ENCODE results near the gene THSD4. TPM values are rescaled to one million over a fixed set of nuclear protein-coding genes. Genes with fewer than 3 reads are reported as not detected.
"Not testable (repeated sequence)": the region's sequence is repeated elsewhere in the genome, so short reads cannot be mapped to it uniquely, and the experiment has no call there.

THSD4 gene
- total and polyA plus RNA-seq, 3 experiments from 2014 or later = not detected

GRCh38 chr15:71366522-71366921, 251.3 kb downstream of the THSD4 start:
- no peaks in the 10 kb centered on the region for H3K36me3 ChIP-seq (ENCODE audit: insufficient read depth, low read length)
- ChIA-PET POLR2A (no interaction called here), CTCF (no interaction called here)
- Mint-ChIP-seq H3K36me3 (peaks cover 0 to 6% (median 0%) of the 10 kb centered on the region in 3 donors), H3K4me1 (no peaks in the 10 kb centered on the region), H3K27ac (peak overlapping the region in 1 of 8 donors; percentile 24), H3K9me3 (peaks cover 3 to 21% (median 10%) of the 10 kb centered on the region in 5 donors), H3K4me3 (no peak overlapping the region), H3K27me3 (peaks cover 3 to 8% of the 10 kb centered on the region in 2 donors)
- DNase-seq = no peak
- H3K9me3 ChIP-seq (ENCODE audit: low read length) = no peaks in the 10 kb centered on the region
- H3K4me3 ChIP-seq (ENCODE audit: low read length) = no peak overlapping the region
- H3K27ac ChIP-seq (ENCODE audit: low read depth, low read length) = no peak overlapping the region
- no peaks in the 10 kb centered on the region for H3K27me3 ChIP-seq (ENCODE audit: insufficient read depth, low read length, poor library complexity, severe bottlenecking)
- no peaks in the 10 kb centered on the region for H3K4me1 ChIP-seq (ENCODE audit: insufficient read depth, low read length)

GRCh38 chr15:71366926-71367325, 251.7 kb downstream of the THSD4 start:
- peaks cover 0 to 6% (median 0%) of the 10 kb centered on the region in 3 donors for H3K36me3 Mint-ChIP-seq

GRCh38 chr15:71367737-71368136, 252.5 kb downstream of the THSD4 start:
- H3K27ac Mint-ChIP-seq; H3K4me1 ChIP-seq (ENCODE audit: insufficient read depth, low read length); H3K27me3 ChIP-seq (ENCODE audit: insufficient read depth, low read length, poor library complexity, severe bottlenecking); CTCF ChIA-PET; H3K9me3 ChIP-seq (ENCODE audit: low read length); H3K4me3 Mint-ChIP-seq; H3K36me3 ChIP-seq (ENCODE audit: insufficient read depth, low read length); H3K4me3 ChIP-seq (ENCODE audit: low read length); H3K27me3 Mint-ChIP-seq; H3K4me1 Mint-ChIP-seq; H3K36me3 Mint-ChIP-seq; POLR2A ChIA-PET; DNase-seq; H3K27ac ChIP-seq (ENCODE audit: low read depth, low read length): not testable (repeated sequence)
- peaks cover 3 to 29% (median 13%) of the 10 kb centered on the region in 5 donors for H3K9me3 Mint-ChIP-seq

More at GRCh38 chr15:71366926-71367325, 251.7 kb downstream of the THSD4 start:
- Mint-ChIP-seq H3K4me3 (no peak overlapping the region), H3K27ac (peak overlapping the region in 1 of 8 donors; percentile 24), H3K27me3 (peaks cover 3 to 8% of the 10 kb centered on the region in 2 donors), H3K9me3 (peaks cover 3 to 24% (median 12%) of the 10 kb centered on the region in 5 donors), H3K4me1 (peaks cover 0 to 3% (median 0%) of the 10 kb centered on the region in 3 donors)
- H3K27ac ChIP-seq (ENCODE audit: low read depth, low read length) = no peak overlapping the region
- H3K36me3 ChIP-seq (ENCODE audit: insufficient read depth, low read length) = no peaks in the 10 kb centered on the region
- ChIA-PET CTCF (no interaction called here), POLR2A (no interaction called here)
- no peaks in the 10 kb centered on the region for H3K9me3 ChIP-seq (ENCODE audit: low read length)
- no peaks in the 10 kb centered on the region for H3K27me3 ChIP-seq (ENCODE audit: insufficient read depth, low read length, poor library complexity, severe bottlenecking)
- H3K4me3 ChIP-seq (ENCODE audit: low read length) = no peak overlapping the region
- H3K4me1 ChIP-seq (ENCODE audit: insufficient read depth, low read length) = no peaks in the 10 kb centered on the region
- DNase-seq = no peak

- H3K27me3 Mint-ChIP-seq = peaks cover 3 to 21% of the 10 kb centered on the region in 2 donors
- H3K9me3 ChIP-seq (ENCODE audit: low read length); H3K36me3 ChIP-seq (ENCODE audit: insufficient read depth, low read length); H3K27ac ChIP-seq (ENCODE audit: low read depth, low read length); H3K36me3 Mint-ChIP-seq; H3K4me3 ChIP-seq (ENCODE audit: low read length); POLR2A ChIA-PET; CTCF ChIA-PET; H3K27me3 ChIP-seq (ENCODE audit: insufficient read depth, low read length, poor library complexity, severe bottlenecking): not testable (repeated sequence)
- H3K4me3 Mint-ChIP-seq = peak overlapping the region; percentile 34 to 67 (median 49)
- H3K27ac Mint-ChIP-seq = peak overlapping the region; percentile 36 to 86 (median 67)
- H3K4me1 ChIP-seq (ENCODE audit: insufficient read depth, low read length) = peaks cover 22% of the 10 kb centered on the region
- peaks cover 24 to 44% (median 35%) of the 10 kb centered on the region in 3 donors for H3K4me1 Mint-ChIP-seq
- H3K9me3 Mint-ChIP-seq = peaks cover 3 to 28% (median 19%) of the 10 kb centered on the region in 5 donors
- peak in 3 of 5 donors; percentile 24 to 46 (median 27) for DNase-seq
Measured at GRCh38 chr15:71372769-71373168, 257.5 kb downstream of the THSD4 start.

- no peak overlapping the region for H3K4me3 Mint-ChIP-seq
- H3K27ac ChIP-seq (ENCODE audit: low read depth, low read length) = no peak overlapping the region
- peaks cover 9% of the 10 kb centered on the region for H3K9me3 ChIP-seq (ENCODE audit: low read length)
- ChIA-PET POLR2A (no interaction called here), CTCF (no interaction called here)
- no peaks in the 10 kb centered on the region for H3K27me3 ChIP-seq (ENCODE audit: insufficient read depth, low read length, poor library complexity, severe bottlenecking)
- no peak overlapping the region for H3K4me3 ChIP-seq (ENCODE audit: low read length)
- peaks cover 3 to 24% of the 10 kb centered on the region in 2 donors for H3K27me3 Mint-ChIP-seq
- no peaks in the 10 kb centered on the region for H3K36me3 ChIP-seq (ENCODE audit: insufficient read depth, low read length)
- peaks cover 22% of the 10 kb centered on the region for H3K4me1 ChIP-seq (ENCODE audit: insufficient read depth, low read length)
- DNase-seq = no peak
- H3K36me3 Mint-ChIP-seq = peaks cover 0 to 6% (median 3%) of the 10 kb centered on the region in 3 donors
- peaks cover 24 to 44% (median 35%) of the 10 kb centered on the region in 3 donors for H3K4me1 Mint-ChIP-seq
- peaks cover 3 to 28% (median 19%) of the 10 kb centered on the region in 5 donors for H3K9me3 Mint-ChIP-seq
- peak overlapping the region in 2 of 8 donors; percentile 7 to 86 for H3K27ac Mint-ChIP-seq
Measured at GRCh38 chr15:71373917-71374316, 258.6 kb downstream of the THSD4 start.

- Histone ChIP-seq H3K27me3 (ENCODE audit: insufficient read depth, low read length, poor library complexity, severe bottlenecking) (no peaks in the 10 kb centered on the region), H3K9me3 (ENCODE audit: low read length) (peaks cover 9% of the 10 kb centered on the region), H3K4me3 (ENCODE audit: low read length) (no peak overlapping the region), H3K27ac (ENCODE audit: low read depth, low read length) (no peak overlapping the region), H3K36me3 (ENCODE audit: insufficient read depth, low read length) (no peaks in the 10 kb centered on the region), H3K4me1 (ENCODE audit: insufficient read depth, low read length) (peaks cover 22% of the 10 kb centered on the region)
- Mint-ChIP-seq H3K36me3 (peaks cover 0 to 5% (median 3%) of the 10 kb centered on the region in 3 donors), H3K27me3 (peaks cover 5 to 24% of the 10 kb centered on the region in 2 donors), H3K4me1 (peaks cover 24 to 44% (median 35%) of the 10 kb centered on the region in 3 donors), H3K4me3 (peak overlapping the region in 1 of 7 donors; percentile 15), H3K27ac (no peak overlapping the region), H3K9me3 (peaks cover 3 to 25% (median 19%) of the 10 kb centered on the region in 5 donors)
- DNase-seq = no peak
- CTCF ChIA-PET = no interaction called here
- POLR2A ChIA-PET = no interaction called here
Measured at GRCh38 chr15:71374607-71375352, 259.5 kb downstream of the THSD4 start.

GRCh38 chr15:71375934-71376333, 260.7 kb downstream of the THSD4 start:
- DNase-seq = no peak
- no peaks in the 10 kb centered on the region for H3K36me3 ChIP-seq (ENCODE audit: insufficient read depth, low read length)
- no peaks in the 10 kb centered on the region for H3K27me3 ChIP-seq (ENCODE audit: insufficient read depth, low read length, poor library complexity, severe bottlenecking)
- ChIA-PET CTCF (no interaction called here), POLR2A (no interaction called here)
- peaks cover 22% of the 10 kb centered on the region for H3K4me1 ChIP-seq (ENCODE audit: insufficient read depth, low read length)
- peaks cover 5 to 24% of the 10 kb centered on the region in 2 donors for H3K27me3 Mint-ChIP-seq
- peaks cover 0 to 14% (median 13%) of the 10 kb centered on the region in 5 donors for H3K9me3 Mint-ChIP-seq
- H3K9me3 ChIP-seq (ENCODE audit: low read length) = peaks cover 9% of the 10 kb centered on the region
- peaks cover 0 to 3% (median 0%) of the 10 kb centered on the region in 3 donors for H3K36me3 Mint-ChIP-seq
- H3K4me3 ChIP-seq (ENCODE audit: low read length) = no peak overlapping the region
- H3K4me3 Mint-ChIP-seq = no peak overlapping the region
- H3K27ac ChIP-seq (ENCODE audit: low read depth, low read length) = no peak overlapping the region
- peaks cover 24 to 44% (median 35%) of the 10 kb centered on the region in 3 donors for H3K4me1 Mint-ChIP-seq
- H3K27ac Mint-ChIP-seq = no peak overlapping the region

- Histone ChIP-seq H3K27ac (ENCODE audit: low read depth, low read length) (no peak overlapping the region), H3K4me1 (ENCODE audit: insufficient read depth, low read length) (peaks cover 8% of the 10 kb centered on the region), H3K9me3 (ENCODE audit: low read length) (no peaks in the 10 kb centered on the region), H3K36me3 (ENCODE audit: insufficient read depth, low read length) (no peaks in the 10 kb centered on the region), H3K27me3 (ENCODE audit: insufficient read depth, low read length, poor library complexity, severe bottlenecking) (no peaks in the 10 kb centered on the region), H3K4me3 (ENCODE audit: low read length) (no peak overlapping the region)
- H3K36me3 Mint-ChIP-seq = peaks cover 0 to 3% (median 0%) of the 10 kb centered on the region in 3 donors
- H3K4me3 Mint-ChIP-seq = no peak overlapping the region
- no peak overlapping the region for H3K27ac Mint-ChIP-seq
- peaks cover 5 to 29% of the 10 kb centered on the region in 2 donors for H3K27me3 Mint-ChIP-seq
- ChIA-PET POLR2A (interaction anchor here (0.7 kb wide), 1 partner anchor 1181 kb away, joined by 10 read pairs; no protein-coding TSS in a partner anchor), CTCF (no interaction called here)
- no peak for DNase-seq
- peaks cover 6 to 16% (median 11%) of the 10 kb centered on the region in 3 donors for H3K4me1 Mint-ChIP-seq
- H3K9me3 Mint-ChIP-seq = peaks cover 0 to 7% (median 2%) of the 10 kb centered on the region in 5 donors
Measured at GRCh38 chr15:71379893-71380292, 264.6 kb downstream of the THSD4 start.

All from CD8-positive, alpha-beta memory T cell (primary cell).